K562 (cell line): ENCODE measurements around the gene NENF. TPM values are rescaled to one million over a fixed set of nuclear protein-coding genes. Genes with fewer than 3 reads are reported as not detected.
A peak's percentile ranks its signal among the peaks of the same experiment; 100 is the strongest.

Experiments
- ARID2 ChIP-seq: fragments of 450-650 bp; IDR thresholded peaks from 2 replicates; pipeline ENCODE4 v1.6.1; 2017; ENCODE audit warnings: antibody characterized with exemption, mild to moderate bottlenecking
- ASH1L ChIP-seq: fragments of 450-650 bp; IDR thresholded peaks from 2 replicates; pipeline ENCODE4 v1.6.1; 2018; ENCODE audit warnings: borderline replicate concordance, mild to moderate bottlenecking, low read depth; ENCODE audit not compliant: partially characterized antibody
- BRD9 ChIP-seq: fragments of 450-650 bp; IDR thresholded peaks from 2 replicates; pipeline ENCODE4 v1.6.1; 2018; ENCODE audit warnings: low read depth; ENCODE audit not compliant: partially characterized antibody
- DIDO1 ChIP-seq: fragments of 450-650 bp; IDR thresholded peaks from 2 replicates; pipeline ENCODE4 v1.6.1; 2016; ENCODE audit warnings: low read depth, missing biosample characterization, missing genetic modification characterization
- E2F3 ChIP-seq: fragments of 250-450 bp; sonication (Bioruptor Pico); IDR thresholded peaks from 2 replicates; pipeline ENCODE4 v1.4.0; 2020; ENCODE audit warnings: mild to moderate bottlenecking
- ERF ChIP-seq: fragments of 450-650 bp; formaldehyde crosslinking; IDR thresholded peaks from 2 replicates; pipeline ENCODE4 v1.4.0; 2020; ENCODE audit warnings: mild to moderate bottlenecking, mixed read lengths
- FOSL1 ChIP-seq: fragments of 200-800 bp; sonication (Bioruptor generic); conservative IDR thresholded peaks from 2 replicates; pipeline ENCODE4 v1.6.1; 2016; ENCODE audit warnings: missing genetic modification characterization, missing compliant biosample characterization
- KHSRP ChIP-seq: fragments of 450-650 bp; IDR thresholded peaks from 2 replicates; pipeline ENCODE4 v1.6.1; 2017
- polyA plus RNA-seq, 8 experiments: library from polyadenylated mRNA; depleted of rRNA in 4 of 8; stranded (reverse) in 5 of 8; unstranded in 3 of 8; fragments of >200 nt; fragmentation: Nextera tagmentation in 2 of 8; fragmentation: Illumina TruSeq in 1 of 8; extraction: Ambion mirVana in 2 of 8; extraction: Trizol in 1 of 8; gene quantifications; 2 replicates each; pipeline versions ENCODE4 v1.2.1 to v1.2.3, GENCODE V29; 2011 to 2014; ENCODE audit warnings: inconsistent platforms in 1 of 8, missing spikeins in 1 of 8
- total RNA-seq, 7 experiments: library from RNA; depleted of rRNA in 6 of 7; stranded (reverse); fragments of >200 nt in 6 of 7; fragmentation: Illumina TruSeq in 2 of 7; extraction: Trizol in 2 of 7; gene quantifications; 2 replicates each; pipeline versions ENCODE4 v1.2.1 to v1.2.3, GENCODE V29; 2011 to 2021; ENCODE audit warnings: low replicate concordance in 1 of 7
- TF ChIP-seq, protein P1 (sequence below), 2 experiments: fragments of 450-650 bp; IDR thresholded peaks; 2 replicates each; pipeline ENCODE4 v1.6.1; 2016; ENCODE audit warnings: mild to moderate bottlenecking in 2 of 2, borderline replicate concordance in 1 of 2, low read depth in 1 of 2, moderate library complexity in 1 of 2

Gene NENF
- total and polyA plus RNA-seq, 9 of the 15 experiments (the other 6 are each of a cell fraction or from before 2014, with no cell fraction given): 6.1 to 100 (median 72.8) TPM

GRCh38 chr1:212470059-212470458, 37.3 kb downstream of the NENF start (continued):
- TF ChIP-seq, protein P1, sequence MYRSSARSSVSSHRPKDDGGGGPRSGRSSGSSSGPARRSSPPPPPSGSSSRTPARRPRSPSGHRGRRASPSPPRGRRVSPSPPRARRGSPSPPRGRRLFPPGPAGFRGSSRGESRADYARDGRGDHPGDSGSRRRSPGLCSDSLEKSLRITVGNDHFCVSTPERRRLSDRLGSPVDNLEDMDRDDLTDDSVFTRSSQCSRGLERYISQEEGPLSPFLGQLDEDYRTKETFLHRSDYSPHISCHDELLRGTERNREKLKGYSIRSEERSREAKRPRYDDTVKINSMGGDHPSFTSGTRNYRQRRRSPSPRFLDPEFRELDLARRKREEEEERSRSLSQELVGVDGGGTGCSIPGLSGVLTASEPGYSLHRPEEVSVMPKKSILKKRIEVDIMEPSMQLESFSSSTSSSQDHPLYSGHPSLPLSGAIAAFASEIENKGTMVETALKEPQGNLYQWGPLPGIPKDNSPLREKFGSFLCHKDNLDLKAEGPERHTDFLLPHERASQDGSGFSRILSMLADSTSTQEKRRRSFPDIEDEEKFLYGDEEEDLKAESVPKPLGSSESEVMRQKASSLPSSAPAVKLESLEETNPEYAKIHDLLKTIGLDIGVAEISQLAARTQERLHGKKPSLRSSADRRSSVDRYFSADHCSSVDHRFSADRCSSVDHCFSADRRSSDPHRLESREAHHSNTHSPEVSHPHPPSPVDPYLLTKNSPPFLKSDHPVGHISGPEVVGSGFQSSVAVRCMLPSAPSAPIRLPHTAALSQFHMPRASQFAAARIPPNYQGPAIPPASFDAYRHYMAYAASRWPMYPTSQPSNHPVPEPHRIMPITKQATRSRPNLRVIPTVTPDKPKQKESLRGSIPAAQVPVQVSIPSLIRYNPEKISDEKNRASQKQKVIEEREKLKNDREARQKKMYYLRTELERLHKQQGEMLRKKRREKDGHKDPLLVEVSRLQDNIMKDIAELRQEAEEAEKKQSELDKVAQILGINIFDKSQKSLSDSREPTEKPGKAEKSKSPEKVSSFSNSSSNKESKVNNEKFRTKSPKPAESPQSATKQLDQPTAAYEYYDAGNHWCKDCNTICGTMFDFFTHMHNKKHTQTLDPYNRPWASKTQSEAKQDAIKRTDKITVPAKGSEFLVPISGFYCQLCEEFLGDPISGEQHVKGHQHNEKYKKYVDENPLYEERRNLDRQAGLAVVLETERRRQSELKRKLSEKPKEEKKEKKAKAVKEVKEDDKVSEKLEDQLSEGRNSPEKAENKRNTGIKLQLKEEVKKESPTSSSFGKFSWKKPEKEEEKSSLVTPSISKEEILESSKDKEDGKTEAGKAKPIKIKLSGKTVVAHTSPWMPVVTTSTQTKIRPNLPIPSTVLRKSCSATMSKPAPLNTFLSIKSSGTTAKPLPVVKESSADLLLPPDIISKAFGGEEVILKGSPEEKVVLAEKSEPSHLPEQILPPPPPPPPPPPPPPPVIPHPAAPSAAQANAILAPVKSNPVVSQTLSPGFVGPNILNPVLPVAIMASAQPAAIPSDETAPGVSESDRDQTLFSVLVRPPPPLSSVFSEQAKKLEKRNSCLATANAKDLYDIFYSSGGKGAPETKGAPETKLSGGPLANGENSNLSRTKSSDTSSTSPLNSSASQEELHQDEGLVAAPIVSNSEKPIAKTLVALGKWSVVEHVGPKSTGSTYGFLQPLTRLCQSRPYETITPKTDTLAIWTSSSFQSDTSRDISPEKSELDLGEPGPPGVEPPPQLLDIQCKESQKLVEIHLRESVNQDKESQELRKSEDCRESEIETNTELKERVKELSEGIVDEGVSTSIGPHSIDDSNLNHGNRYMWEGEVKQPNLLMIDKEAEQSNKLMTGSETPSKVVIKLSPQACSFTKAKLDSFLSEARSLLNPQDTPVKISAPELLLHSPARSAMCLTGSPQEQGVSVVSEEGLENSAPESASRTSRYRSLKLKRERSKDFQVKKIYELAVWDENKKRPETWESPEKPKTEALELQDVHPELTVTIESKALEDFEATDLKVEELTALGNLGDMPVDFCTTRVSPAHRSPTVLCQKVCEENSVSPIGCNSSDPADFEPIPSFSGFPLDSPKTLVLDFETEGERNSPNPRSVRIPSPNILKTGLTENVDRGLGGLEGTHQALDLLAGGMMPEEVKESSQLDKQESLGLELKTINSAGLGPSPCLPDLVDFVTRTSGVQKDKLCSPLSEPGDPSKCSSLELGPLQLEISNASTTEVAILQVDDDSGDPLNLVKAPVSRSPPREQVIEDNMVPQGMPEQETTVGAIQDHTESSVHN (IDR thresholded peaks at IDR 0.05; ENCODE audit: borderline replicate concordance in 1 of 2, low read depth in 1 of 2): no peak
- TF ChIP-seq FOSL1 (tag) (peak; percentile 58; the same call in 1 of the 2 replicates), BRD9 (no peak), KHSRP (no peak), E2F3 (no peak), ASH1L (no peak), ARID2 (no peak), DIDO1 (tag) (no peak), ERF (CRISPR knock-in tag) (no peak)
